NCI-H82 (cell line): Measurements from ENCODE around the gene UBFD1.
"Not testable (repeated sequence)": the region's sequence is repeated elsewhere in the genome, so short reads cannot be mapped to it uniquely, and the experiment has no call there.

Experiments used
- DNase-seq: peaks from one replicate; lab custom pipeline; 2025; lab: John Stamatoyannopoulos, UW

The UBFD1 gene, protein sequence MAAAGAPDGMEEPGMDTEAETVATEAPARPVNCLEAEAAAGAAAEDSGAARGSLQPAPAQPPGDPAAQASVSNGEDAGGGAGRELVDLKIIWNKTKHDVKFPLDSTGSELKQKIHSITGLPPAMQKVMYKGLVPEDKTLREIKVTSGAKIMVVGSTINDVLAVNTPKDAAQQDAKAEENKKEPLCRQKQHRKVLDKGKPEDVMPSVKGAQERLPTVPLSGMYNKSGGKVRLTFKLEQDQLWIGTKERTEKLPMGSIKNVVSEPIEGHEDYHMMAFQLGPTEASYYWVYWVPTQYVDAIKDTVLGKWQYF

DNA sequence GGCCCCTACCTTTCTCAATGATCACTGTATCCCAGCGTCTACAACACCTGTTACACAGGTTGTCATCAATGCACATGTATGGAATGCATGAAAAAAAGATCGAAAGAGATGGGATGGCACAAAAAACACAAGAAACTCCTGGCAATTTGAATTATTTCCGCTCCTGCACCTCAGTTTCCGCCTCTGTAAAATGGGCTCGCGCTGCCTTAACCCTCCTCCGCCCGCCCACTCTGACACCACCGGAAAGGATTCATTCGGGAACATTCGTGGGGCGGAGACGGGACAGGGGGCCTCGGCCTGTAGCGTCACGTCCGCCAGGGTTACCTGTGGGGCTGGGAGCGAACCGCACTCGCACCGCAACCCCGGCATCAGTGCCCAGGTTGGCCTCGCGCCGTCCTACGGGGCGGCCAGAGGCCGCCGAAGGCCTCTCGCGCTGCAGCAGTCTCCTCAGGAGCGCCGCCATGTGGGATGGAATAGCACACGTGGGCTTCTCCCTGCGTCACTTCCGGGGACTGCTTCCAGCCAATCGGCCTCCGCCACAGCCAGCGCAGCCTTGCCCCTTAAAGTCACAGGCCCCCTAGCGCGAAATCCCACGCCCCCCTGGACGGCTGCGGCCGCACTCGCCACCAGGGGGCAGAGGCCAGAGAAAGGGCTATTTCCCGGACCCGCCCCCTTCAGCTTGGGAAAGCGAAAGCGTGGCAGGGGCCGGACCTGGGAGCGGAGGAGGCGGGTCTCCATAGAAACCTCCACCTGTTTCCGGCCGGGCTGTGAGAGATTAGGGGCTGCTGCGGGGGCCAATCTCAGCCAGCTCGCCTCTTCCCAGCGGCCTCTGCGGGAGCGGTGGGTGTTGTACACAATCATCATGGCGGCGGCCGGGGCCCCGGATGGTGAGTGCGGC lies at the start of gene UBFD1, which contains the start of gene EARS2:
UBFD1 (plus strand) TSS at position 847 of the 898 bp plus-strand sequence; CDS start at position 863, 16 bp downstream.
EARS2 (minus strand) TSS at position 470 of the 898 bp plus-strand sequence; CDS start at position 463, 7 bp downstream.
- DNase-seq: peak; percentile 100

DNA sequence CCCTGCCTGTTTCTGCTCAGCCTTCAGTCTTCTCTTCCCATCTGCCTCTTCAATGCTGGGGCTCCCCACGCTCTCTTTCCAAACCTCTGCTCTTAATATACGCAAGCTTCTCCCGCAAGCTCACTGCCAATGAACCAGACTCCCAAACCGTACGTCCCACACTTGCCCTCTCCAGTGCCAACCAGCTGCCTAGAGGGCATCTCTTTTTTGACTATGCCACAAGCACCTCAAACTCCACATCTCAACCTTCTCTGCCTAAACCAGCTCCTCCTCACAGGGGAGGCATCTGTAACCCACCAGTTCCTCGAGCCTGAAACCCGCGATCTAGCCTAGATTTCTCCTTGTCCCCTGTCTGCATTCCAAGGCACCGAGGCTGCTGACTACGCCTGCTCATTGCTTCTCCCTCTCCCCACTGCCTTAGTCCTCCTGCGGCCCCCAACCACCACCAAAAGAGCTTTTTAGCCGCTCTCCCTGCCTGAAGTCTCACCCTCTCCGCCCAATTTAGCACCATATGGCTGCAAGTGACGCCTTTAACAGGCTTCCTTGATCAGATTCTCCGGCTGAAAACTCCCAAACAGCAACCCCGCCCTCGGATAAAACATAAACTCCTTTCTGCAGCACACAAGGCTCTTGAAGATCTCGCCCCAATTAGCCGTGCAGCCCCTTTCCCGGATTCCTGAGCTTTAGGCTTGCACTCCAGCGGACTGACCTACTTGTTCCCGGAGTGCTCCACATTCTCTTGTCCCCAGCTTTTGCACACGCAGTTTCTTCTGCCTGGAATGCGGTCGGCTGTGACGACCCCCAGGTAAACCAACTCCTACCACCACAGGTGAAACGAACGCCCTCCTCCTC lies 48.7 kb upstream of the UBFD1 start:
- DNase-seq: peak; percentile 60

- no peak for DNase-seq
Measured at GRCh38 chr16:23509441-23509754, 48.1 kb upstream of the UBFD1 start.

DNA sequence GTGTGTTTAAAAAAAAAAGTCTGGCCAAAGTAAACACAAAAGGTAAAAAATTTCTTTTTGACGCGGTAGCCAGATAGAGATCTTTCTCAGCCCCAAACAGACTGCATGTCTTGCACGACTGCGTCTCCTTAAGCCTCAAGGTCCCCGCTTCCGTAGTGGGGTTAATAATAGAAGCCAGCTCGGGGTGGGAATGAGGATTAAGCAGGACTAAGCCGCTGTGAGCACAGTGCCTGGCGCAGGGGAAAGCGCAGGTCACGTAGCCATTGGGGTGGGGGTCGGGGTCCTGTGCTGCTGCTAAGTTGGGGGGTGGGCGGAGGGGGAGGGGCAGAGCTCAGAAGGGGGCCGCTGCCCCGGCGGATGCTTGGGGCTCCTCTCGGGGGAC lies 47.8 kb upstream of the UBFD1 start:
- DNase-seq: peak; percentile 96

DNA sequence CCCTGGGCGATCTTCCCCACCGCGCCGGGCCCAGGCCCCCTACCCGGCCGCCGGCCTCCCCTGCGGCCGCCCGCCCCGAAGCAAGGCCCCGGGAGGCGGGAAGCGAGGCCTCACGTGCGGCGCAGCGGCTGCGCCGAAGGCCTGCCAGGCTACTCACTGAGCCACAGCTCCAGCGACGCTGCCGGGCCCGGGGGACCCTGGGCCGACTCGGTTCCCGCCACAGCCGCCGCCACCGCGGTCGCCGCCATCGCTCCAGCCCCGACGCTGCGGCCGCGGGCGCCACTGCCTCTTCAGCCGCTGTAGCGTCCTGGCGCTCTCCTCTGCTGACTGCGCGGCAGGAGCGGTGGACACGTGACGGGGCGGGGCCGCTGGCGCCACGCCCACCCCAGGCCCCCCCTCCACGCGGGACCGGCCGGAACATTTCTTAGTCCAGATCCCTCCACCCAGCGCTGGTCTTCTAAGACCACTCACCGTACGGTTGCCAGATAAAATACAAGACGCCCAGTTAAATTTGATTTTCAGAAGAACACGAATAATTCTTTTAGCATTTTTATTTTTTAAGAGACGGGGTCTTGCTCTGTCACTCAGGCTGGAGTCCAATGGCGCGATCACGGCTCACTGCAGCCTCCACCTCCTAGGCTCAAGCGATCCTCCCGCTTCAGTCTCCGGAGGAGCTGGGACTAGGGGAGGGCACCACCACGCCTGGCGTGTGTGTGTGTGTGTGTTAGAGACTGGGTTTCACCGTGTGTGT lies 47.2 kb upstream of the UBFD1 start, which contains the start of gene GGA2:
GGA2 (minus strand) TSS at position 331 of the 751 bp plus-strand sequence; CDS start at position 248, 83 bp downstream.
- peak; percentile 86 for DNase-seq

DNA sequence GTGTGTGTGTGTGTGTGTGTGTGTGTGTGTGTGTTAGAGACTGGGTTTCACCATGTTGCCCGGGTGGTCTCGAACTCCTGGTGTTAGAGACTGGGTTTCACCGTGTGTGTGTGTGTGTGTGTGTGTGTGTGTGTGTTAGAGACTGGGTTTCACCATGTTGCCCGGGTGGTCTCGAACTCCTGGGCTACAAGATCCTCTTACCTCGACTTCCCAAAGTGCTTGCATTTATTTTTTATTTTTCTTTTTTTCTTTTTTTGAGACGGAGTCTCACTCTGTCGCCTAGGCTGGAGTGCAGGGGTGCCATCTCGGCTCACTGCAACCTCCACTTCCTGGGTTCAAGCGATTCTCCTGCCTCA lies 46.6 kb upstream of the UBFD1 start:
- not testable (repeated sequence) for DNase-seq

DNA sequence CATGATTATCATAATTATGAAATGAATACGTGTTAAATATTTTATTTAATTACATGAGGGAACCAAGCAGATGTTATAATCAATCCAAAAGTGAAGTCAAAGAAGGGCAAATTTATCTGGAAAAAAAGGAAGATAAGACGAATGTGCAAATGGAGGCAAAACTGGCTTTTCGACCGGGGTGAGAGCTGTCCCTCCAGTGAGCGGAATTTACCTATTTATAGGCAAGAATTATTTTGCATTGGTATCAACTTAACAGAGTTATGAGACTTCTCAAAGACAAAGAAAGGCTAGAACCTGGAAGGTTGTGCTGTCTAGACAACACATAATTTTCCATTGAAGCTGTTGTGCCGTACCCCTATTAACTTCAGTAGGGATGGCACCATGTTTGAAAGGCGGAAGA lies 45.8 kb upstream of the UBFD1 start:
- DNase-seq: no peak

- DNase-seq: no peak
Measured at GRCh38 chr16:23512168-23512695, 45.3 kb upstream of the UBFD1 start.

- DNase-seq: no peak
Measured at GRCh38 chr16:23514381-23515152, 43.0 kb upstream of the UBFD1 start.

GRCh38 chr16:23515881-23516280 lies 41.6 kb upstream of the UBFD1 start:
- DNase-seq: no peak

GRCh38 chr16:23516366-23517137 lies 41.0 kb upstream of the UBFD1 start:
- DNase-seq: no peak

DNA sequence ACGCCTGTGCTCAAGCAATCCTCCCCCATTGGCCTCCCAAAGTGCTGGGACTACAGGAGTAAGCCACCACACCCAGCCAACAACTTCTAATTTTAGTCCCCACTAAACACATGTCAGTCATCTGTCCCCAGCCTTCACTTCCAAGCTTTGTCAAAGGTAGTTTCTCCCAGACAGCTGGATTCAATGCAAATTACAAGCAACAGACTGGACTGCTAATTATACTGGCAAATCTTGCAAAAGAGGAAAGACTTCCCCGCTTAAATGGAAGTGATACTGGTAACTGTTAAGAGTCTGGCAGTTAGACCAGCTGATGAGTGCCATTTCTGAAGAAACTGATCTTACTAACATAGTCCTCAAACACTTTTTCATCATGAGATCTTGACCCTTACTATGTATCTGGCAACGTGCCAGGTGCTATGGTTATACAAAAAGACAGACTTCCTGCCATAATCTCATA lies 39.1 kb upstream of the UBFD1 start:
- DNase-seq: peak; percentile 14

- DNase-seq: peak; percentile 21
Measured at GRCh38 chr16:23519282-23519681, 38.2 kb upstream of the UBFD1 start.

DNA sequence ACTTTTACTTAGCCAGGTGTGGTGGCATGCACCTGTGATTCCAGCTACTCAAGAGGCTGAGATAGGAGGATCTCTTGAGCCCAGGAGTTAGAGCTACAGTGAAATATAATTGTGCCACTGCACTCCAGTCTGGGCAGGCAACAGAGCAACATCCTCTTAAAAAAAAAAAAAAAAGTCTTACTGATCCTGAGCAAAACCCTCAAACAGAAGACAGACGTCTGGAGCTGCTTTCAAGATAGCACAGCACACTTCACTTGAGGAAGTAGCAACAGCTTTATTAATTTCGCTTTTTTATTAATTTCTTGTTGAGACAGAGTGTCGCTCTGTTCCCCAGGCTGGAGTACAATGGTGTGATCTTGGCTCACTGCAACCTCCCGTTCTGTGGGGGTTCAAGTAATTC lies 37.0 kb upstream of the UBFD1 start:
- no peak for DNase-seq

GRCh38 chr16:23521037-23521743 lies 36.3 kb upstream of the UBFD1 start:
- no peak for DNase-seq

DNA sequence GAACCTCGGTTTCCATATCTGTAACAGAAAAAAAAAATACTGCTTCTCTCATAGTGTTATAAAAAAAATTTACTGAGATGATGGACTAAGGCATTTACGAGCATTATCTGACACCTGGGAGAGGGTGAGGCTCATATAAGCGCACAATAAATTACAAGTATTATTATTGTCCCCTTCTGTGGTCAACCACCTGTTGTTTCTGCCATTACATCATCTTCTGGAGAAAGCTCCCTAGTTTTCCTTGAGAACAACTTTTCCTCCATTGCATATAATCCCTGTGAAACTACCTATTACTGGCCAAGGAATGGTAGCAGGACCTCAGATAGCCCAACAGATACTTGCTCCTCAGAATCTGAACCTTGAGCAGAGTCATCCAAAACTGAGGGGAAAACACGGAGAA lies 35.6 kb upstream of the UBFD1 start:
- DNase-seq: no peak

DNA sequence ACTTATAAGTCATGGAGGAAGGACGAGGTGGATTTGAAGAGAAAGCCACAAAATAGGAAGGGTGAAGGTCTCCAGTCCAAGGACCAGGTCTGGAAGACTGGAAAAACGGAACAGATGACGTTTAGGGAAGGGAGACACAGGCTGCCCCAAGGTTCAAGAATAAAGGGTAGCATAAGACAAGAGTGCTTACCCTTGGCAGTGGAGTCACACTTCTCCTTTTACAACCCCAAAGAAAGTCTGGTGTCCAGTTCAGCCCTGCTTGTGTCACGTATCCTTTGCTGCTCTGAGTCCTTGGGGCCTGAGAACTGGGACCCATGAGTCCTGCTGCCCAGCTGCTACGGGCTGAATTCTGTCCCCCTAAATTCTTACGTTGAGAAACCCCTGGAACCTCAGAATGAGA lies 34.2 kb upstream of the UBFD1 start:
- DNase-seq: no peak

- no peak for DNase-seq
Measured at GRCh38 chr16:23523876-23524385, 33.6 kb upstream of the UBFD1 start.

DNA sequence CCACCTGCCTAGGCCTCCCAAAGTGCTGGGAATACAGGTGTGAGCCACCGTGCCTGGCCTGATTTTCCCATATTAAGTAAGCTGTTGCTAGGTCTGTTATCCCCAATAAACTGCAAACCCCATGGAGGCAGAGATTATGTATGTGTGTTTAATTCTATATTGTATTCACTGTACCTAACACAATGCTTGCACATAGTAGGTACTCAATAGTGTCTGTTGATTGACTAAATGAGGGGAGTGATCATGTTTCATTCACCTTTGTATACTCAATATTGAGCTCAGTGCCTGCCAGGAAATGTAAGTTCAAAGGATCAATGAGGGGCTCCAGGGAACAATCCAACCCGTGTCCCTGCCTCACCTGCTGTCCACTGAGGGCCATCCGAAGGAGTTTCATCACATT lies 32.6 kb upstream of the UBFD1 start:
- DNase-seq: no peak
